ENCODE data around the gene DPH7.
"Not testable (repeated sequence)": the region's sequence is repeated elsewhere in the genome, so short reads cannot be mapped to it uniquely, and the experiment has no call there.

DPH7 gene

DNA sequence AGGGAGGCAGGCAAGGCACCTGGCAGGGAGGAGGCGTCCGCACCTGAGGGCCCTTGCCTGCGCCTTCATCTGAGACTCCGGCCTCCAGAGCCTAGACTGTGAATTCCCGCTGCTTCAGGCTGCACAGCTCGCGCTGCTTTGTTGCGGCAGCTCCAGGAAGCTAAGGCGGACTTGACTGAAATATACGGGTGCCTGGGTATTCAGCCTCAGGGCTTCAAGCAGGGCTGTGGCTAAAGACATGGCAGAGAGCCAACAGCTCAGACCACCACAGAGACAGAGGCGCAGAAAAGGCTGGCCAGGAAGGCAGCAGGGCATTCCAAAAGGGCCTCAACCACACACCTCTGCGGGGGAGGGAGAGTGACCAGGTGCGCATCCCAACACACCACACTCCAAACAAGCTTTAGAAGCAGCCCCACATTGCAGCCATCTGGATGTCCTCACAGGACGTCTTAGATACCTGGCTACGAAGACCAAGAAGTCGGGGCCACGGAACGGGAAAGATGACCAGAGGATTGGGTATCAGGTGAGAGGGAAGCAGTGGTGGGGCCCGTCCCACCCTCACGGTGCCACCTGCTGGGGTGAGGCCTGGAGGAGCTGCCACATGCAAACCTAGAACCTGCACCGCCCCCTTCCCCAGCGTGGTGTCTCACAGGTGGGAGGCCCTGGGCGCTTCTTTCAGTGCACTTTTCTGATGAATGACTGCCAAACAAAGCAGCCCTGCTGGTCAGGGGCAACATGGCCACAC is 1.7 kb upstream of the DPH7 start:
- no peak for DNase-seq

DNA sequence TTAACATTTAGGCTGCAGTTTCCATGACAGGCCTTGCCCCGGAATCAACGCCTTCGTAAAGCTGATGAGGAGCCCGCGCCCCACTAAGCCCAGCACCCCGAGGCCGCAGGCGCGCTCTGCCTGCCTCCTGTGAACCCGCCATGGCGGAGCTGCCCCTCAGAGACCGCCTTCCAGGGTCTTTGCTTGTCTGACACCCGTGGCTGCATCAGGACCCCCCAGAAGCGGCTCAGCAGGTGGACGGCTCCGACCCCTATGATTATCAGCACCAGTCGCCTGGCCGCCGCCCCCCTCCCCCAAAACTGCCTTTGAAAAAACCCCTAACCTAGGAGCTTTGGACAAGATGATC is 507 bp upstream of the DPH7 start:
- no peak for DNase-seq

DNA sequence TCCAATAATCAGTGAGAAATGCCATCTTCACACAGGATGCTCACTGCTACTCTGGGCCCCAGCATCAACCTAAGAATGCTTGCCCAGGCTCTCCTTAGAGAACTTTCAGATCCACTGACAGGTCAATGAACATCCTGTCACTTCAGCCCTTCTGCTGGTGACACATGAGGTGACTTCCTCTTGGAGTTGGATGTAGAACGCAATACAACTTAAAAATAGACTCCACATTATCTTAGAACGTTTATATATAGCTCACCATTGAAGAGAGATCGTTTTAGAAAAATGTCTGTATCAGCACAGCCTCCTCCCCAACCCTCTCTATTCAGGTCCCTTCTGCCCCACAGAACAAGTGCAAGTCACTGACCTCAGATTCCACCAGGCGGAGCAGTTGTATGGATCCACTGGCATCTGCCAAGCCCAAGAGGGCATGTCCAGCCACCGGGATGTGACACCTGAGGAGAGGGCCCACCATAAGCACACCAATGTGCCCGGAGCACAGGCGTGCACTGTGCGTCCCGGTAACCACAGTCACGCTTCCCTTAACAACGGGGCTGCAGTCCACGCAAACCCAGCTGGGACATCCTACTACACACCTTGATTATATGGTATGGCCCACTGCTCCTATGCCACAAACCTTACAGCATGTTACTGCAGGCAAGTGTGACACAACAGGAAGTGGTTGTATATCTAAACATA is 2.9 kb downstream of the DPH7 start:
- DNase-seq: no peak

DNA sequence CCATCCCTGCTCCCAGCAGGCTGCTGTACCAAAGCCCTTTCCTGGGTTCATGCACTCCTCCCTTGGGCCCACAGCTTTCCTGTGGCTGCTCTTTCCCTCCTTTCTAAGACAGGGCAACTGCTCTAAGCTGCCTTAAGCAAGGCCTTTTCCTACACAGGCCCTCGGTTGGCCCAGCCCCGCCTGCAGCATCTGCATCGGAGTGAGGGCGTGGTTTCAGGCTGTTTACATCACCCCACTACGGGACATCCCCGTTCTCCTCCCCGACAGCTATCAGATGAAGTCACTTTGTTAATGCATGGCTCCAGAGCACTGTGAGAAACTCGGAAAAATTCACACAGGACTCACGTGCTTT is 3.4 kb downstream of the DPH7 start:
- DNase-seq: no peak

DNA sequence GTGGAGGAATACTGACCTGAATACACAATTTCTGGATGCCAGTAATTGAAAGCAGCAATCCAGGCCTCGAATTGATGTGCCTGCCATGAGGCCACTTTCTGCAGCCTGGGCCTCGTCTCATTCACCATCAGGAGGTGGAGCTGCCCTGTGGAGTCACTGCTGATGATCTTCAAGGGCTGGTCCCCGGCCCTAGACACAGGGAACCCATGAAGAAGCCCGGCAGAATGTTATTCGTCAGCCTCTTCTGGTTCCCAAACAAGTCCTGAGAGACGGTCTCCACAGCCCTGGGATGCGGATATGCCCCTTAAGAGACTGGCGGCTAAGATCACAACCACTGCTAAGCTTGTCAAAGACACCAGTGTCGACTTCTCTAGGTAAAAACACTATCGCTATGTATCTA is 4.5 kb downstream of the DPH7 start:
- DNase-seq: no peak

DNA sequence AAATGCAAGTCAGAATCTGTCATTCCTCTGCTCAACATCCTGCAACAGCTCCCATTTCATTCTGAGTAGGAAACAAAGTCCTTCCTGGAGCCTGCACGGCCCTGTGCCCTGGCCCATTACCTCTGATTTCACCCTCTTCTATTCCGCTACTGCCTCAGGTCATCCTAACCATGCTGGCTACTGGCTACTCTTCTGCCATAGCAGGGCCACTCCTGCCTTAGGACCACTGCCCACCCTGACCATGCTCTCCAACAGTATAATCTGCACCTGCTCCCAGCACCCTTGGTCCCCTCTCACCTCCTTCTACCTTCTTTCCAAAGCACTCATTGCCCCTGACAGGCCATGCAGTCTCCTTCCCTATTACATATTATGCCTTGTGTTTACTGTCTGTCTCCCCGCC is 8.2 kb downstream of the DPH7 start:
- no peak for DNase-seq

DNA sequence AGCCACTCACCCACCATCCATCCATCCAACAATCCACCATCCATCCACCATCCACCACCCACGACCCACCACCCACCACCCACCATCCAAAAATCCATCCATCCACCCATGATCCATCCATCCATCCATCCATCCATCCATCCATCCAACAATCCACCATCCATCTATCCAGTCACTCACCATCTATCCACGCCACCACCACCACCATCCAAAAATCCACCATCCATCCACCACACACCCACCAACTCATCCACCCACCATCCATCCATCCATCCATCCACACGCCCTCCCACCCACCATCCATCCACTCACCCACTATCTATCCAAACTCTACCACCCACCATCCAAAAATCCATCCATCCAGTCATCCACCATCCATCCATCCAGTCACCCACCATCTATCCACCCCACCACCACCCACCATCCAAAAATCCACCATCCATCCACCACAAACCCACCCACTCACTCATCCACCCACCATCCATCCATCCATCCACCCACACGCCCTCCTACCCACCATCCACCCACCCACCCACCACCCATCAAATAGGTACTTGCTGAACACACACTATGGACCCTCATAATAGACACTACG is 9.0 kb downstream of the DPH7 start:
- no peak for DNase-seq

DNA sequence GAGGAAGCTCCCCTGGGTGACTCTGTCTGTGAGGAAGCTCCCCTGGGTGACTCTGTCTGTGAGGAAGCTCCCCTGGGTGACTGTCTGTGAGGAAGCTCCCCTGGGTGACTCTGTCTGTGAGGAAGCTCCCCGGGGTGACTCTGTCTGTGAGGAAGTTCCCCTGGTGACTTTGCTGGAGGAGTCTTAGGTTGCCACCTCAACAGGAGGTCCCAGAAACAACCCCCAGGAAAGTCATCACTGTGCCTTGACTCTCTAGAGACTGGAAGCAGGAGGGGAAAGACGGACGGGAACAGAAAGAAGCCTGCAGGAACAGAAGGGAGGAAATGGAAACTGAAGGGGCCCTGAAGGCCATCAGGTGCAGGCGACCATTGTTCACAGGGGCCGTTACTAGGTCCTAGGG is 10.3 kb downstream of the DPH7 start:
- not testable (repeated sequence) for DNase-seq

DNA sequence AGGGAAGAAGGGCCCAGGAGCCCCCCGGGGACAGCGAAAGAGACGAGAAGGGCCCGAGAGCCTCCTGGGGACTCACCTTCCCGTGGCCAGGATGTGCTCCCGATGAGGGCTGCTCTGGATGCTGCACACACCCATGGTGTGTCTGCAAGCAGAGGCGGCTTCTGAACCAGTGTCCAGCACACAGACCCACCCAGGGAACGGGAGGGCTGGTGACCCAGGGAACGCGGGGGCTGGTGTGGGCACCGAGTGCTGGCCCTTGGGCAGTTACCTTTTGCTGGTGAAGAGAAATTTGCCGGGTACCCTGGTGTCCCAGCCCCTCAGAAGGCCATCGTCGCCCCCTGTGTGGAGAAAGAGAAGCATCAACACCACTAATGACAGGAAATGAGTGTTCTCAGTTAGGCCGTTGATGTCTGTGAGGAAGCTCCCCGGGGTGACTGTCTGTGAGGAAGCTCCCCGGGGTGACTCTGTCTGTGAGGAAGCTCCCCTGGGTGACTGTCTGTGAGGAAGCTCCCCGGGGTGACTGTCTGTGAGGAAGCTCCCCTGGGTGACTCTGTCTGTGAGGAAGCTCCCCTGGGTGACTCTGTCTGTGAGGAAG is 13.8 kb downstream of the DPH7 start:
- no peak for DNase-seq

DNA sequence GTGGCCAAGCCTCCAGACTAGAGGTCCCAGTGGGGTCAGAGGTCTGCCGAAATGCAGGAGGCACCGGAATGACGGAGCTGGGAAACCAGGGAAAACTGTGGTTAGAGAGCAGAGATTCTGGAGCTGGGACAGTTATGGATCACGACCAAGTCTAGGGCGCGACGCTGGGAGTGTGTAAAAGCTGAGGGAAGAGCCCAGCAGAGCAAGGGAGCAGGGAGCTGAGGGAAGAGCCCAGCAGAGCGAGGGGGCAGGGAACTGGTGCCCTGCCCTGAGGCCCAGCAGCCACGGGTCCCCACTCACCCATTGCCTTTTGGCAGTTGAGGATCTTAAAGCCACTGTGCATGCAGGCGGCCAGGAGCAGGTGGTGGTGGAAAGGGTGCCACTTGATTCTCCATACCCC is 14.6 kb downstream of the DPH7 start:
- DNase-seq: no peak

DNA sequence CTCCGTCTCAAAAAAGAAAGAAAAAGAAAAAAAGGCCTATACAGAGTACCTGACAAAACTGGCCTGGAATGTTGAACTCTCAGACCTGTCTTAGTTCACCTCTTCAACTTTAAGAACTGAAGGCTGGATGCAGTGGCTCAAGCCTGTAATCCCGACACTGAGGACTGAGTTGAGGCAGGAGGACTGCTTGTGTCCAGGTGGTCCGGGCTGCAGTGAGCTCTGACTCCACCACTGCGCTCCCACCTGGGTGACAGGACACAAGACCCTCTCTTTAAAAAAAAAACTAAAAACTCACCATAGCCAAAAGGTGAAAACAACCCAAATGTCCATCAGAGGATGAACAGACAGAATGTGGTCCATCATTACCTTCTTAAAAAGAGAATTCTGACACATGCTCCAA is 20.6 kb downstream of the DPH7 start:
- no peak for DNase-seq

DNA sequence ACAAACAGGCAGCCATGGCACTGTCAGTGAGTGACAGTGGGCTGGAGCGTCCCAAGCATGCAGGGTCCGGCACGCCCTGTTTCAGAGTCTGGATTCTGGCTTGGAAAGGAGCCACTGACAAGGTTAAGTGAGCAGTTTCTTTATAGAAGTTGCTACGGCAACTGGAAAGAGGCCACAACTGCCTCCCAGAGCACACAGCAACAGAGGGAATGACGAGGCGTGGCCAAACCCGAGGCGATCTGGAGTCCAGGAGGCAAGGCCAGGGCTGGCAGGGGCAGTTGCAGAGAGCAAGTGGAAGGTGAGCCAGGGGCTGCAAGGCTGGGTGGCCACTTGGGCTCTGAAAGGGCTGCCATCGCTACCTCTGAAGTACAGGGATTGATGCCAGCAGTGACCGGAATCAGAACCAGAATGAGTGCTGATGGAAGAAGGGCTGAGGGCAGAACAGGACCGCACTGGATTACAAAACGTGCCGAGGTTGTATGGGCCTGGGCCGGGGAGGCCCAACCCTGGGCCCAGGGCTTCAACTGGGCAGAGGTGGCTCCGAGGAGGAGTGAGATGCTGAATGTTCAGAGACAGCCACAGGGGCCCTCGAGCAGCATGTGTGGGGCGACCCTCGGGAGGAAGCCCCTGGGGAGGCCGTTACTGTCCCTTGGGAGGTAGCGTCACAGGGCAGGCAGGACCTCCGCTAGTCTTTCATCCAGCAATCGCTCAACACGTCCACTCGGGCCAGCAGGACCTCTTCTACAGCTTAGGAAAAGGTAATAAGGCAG is 22.5 kb downstream of the DPH7 start:
- no peak for DNase-seq

DNA sequence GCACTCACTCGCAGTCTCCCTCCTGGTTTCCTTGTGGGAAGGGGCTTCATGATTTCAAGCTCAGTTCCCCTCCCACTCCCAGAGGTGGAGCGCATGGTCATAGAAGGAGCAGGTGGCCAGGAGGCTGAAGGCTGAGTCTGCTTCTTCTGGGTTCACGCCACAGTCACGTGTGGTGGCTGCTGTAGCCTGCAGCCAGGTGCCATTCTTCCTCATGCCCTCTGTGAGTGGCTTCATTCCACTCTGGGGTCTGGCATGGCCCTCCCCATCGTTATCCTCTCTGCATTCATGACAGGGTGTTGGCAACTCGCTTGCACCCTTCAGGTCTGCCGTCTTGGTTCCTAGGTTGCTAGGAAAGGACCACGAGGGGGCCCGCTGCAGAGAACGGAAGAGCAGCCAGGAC is 23.5 kb downstream of the DPH7 start:
- DNase-seq: no peak

DNA sequence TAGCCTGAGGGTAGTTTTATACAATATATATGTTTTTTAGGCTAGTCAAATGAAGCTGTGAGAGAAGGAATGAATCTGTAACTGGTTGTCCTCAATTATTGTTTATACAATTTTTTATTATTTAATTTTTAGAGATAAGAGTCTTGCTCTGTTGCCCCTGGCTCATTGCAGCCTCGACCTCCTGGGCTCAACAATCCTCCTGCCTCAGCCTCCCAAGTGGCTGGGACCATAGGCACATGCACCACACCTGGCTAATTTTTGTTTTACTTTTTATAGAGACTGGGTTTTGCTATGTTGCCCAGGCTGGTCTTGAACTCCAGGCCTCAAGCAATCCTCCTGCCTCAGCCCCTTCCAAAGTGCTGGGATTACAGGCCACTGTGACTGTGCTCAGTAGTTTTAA is 24.4 kb downstream of the DPH7 start:
- no peak for DNase-seq

DNA sequence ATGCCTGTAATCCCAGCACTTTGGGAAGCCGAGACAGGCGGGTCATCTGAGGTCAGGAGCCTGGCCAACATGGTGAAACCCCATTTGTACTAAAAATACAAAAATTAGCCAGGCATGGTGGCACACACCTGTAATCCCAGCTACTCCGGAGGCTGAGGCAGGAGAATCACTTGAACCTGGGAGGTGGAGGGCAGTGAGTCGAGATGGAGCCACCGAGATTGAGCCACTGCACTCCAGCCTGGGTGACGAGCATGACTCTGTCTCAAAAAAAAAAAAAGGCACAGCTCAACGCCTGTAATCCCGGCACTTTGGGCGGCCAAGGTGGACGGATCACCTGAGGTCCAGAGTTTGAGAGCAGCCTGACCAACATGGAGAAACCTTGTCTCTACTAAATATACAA is 25.1 kb downstream of the DPH7 start:
- not testable (repeated sequence) for DNase-seq

DNA sequence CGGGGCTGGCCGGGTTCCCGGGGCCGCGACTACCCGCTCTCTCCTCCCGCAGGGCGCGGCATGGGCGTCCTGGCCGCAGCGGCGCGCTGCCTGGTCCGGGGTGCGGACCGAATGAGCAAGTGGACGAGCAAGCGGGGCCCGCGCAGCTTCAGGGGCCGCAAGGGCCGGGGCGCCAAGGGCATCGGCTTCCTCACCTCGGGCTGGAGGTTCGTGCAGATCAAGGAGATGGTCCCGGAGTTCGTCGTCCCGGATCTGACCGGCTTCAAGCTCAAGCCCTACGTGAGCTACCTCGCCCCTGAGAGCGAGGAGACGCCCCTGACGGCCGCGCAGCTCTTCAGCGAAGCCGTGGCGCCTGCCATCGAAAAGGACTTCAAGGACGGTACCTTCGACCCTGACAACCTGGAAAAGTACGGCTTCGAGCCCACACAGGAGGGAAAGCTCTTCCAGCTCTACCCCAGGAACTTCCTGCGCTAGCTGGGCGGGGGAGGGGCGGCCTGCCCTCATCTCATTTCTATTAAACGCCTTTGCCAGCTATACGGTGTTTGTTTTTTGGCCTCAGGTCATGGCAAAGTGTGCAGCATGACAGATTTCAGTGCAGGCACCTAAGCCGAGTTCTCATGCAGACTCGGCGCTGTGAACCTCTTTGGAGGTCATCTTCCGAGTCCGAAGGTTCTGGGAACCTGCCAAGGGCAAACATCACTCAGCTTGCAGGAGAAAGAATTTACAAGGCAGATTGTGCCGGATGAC is 26.5 kb downstream of the DPH7 start:
- DNase-seq: peak; percentile 29

DNA sequence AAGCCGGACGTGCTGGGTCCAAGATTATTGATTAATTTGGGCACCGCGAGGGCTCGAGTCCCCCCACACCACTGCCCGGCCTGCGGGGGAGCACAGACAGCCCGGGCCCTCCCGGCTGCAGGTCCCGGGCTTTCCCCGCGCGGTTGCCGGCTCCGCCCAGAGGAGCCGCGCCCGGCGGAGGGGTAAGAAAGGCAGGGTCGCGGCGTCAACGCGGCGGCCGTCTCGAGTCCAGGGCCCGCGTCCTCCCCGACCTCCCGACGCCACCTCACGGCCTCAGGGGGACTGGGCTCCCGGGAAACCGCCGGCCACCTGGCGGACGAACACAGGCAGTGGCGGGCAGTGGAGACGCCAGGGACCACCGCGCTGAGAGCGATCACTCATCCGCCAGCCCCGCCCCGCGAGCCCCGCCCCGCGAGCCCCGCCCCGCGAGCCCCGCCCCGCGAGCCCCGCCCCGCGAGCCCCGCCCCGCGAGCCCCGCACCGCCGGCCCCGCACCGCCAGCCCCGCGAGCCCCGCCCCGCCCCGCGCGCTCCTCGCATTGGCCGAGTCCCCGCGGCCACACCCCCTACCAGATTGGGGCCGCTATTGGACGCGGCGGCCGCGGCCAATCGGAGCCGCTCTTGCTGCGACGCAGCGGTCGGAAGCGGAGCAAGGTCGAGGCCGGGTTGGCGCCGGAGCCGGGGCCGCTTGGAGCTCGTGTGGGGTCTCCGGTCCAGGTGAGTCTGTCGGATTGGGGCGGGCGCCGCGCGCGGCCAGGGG is 27.3 kb downstream of the DPH7 start, which contains the start of gene MRPL41:
Gene MRPL41, plus strand, starts transcription at position 616 of the 758 bp plus-strand sequence. CDS start 203 bp downstream, outside the sequence.
- peak; percentile 86 for DNase-seq

DNA sequence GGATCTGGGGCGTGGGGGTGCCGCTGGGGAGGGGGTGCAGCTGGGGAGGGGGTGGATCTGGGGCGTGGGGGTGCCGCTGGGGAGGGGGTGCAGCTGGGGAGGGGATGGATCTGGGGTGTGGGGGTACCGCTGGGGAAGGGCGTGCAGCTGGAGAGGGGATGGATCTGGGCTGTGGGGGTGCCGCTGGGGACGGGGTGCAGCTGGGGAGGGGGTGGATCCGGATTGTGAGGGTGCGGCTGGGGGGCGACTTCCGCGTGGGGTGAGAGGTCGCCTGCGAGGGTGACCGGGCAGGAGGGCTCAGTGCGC is 27.8 kb downstream of the DPH7 start:
- DNase-seq: not testable (repeated sequence)

DNA sequence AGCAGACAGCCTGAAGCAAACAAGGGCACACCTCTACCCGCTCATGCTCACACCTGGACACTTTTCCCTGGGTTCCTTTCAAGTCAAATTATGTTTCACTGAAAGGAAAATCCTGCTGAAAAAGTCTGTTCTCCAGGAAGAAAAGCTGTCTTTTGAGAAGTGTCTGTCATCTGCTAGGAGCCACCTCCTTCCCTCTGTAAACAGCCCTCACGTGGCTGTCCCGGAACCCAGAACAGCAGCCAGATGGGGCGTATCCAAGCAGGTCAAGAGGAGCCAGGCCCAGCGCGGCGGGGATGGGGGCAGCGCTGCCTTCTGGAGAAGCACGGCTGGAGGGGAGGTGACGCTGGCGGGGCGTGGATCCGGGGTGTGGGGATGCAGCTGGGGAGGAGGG is 28.5 kb downstream of the DPH7 start, which contains the start of gene PNPLA7:
Gene PNPLA7, minus strand, starts transcription at position 172 of the 391 bp plus-strand sequence. CDS start 205 bp downstream, outside the sequence.
- peak; percentile 42 for DNase-seq

DNA sequence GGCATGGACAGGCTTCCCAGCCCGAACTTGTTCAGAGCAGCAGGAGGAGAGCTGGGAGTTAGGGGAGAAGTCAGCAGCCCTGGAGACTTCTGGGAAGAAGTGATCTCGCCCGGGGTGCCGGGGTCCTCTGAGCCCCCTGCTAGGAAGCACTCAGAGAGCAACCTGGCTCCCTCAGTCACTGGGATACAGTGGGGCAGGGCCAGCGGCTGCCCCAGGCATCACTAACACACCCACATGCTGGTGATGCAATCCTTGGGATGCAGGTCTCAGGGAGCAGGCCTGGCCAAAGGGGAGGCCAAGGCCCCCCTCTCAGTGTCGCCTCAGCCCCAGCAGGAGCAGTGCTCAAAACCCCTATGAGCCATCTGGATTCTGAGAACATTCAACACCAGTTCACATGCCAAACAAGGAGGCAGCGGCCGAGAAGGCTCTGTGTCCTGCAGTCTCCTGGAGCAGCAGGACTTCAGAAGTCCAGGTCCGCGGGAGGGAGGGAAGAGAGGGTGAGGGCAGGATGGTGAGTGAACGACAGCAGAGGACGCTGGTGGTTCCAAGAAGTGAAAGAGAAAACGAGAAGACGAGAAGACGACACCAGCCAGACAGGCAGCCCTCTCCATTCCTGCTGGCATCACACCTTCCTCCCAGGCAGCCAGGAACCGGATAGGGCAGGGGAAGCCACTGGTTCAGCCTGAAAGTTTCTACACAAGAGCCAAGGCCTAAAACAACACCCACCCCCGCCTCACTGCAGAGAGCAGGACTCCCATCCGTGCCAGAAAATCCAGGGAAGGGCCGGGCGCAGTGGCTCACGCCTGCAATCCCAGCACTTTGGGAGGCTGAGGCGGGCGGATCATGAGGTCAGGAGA is 30.8 kb downstream of the DPH7 start:
- DNase-seq: no peak

DNA sequence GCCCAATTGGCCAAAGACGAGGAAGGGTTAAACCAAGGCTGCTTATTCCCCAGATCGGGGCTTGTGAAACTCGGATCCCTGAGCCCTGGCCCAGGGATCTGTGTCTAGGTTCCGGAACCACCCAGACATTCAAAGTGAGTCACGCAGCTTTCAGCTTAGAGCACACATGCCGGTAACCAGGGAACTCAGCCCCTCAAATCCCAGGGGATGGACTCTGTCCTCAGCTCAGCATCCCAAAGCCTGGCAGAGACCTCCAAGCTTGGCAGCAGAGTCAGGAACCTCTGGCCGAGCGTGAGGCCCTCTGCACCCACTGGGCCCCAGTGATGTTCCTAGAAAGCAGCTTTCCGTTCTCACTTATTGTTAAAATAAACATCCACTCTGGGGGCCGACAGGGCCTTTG is 33.6 kb downstream of the DPH7 start:
- DNase-seq: no peak
